Activated CD4-positive, alpha-beta T cell treated with anti-CD3 and anti-CD28 coated beads for 36 hours (primary cell): Measurements from ENCODE around the gene CYP2W1. TPM values are rescaled to one million over a fixed set of nuclear protein-coding genes. Genes with fewer than 3 reads are reported as not detected.
A peak's percentile ranks its signal among the peaks of the same experiment; 100 is the strongest.

Source experiments
- ATAC-seq: fragments of 200-7000 bp; cut with Tn5 transposase; one replicate; pipeline ENCODE4 v1.10.0; 2021; ENCODE audit warnings: mild to moderate bottlenecking, moderate library complexity
- CTCF ChIA-PET: fragments of 350-600 bp; sonication (Branson Sonifier 250); formaldehyde crosslinking; loops from one replicate; lab custom pipeline; 2021; ENCODE audit warnings: antibody characterized with exemption; lab: Charles Lee
- POLR2A ChIA-PET: fragments of 350-600 bp; sonication (Branson Sonifier 250); formaldehyde crosslinking; loops from one replicate; lab custom pipeline; 2021; ENCODE audit warnings: antibody characterized with exemption, inconsistent platforms; lab: Charles Lee
- DNase-seq: peaks from one replicate; pipeline ENCODE4 v3.0.0-alpha.2; 2020
- H3K27ac Mint-ChIP-seq: one replicate; pipeline ENCODE4 v1.8.0; 2021; ENCODE audit warnings: mixed read lengths
- H3K27me3 Mint-ChIP-seq: one replicate; pipeline ENCODE4 v1.8.0; 2021; ENCODE audit warnings: mixed read lengths
- H3K36me3 Mint-ChIP-seq: one replicate; pipeline ENCODE4 v1.8.0; 2021; ENCODE audit warnings: low read depth, mixed read lengths
- H3K4me1 Mint-ChIP-seq: one replicate; pipeline ENCODE4 v1.8.0; 2021; ENCODE audit warnings: mixed read lengths
- H3K4me3 Mint-ChIP-seq: one replicate; pipeline ENCODE4 v1.8.0; 2021; ENCODE audit warnings: mild to moderate bottlenecking, moderate library complexity, mixed read lengths
- H3K9me3 Mint-ChIP-seq: one replicate; pipeline ENCODE4 v1.8.0; 2021; ENCODE audit warnings: low read depth, mixed read lengths
- intact Hi-C, 2 experiments: fragments of 100-400 bp; cut with DNase I in 1 of 2; cut with micrococcal nuclease in 1 of 2; formaldehyde crosslinking; loops; one replicate each; pipeline versions ENCODE4 v1.14.2 to v1.15.1; 2022 to 2024; cut with DNase I, micrococcal nuclease
- total RNA-seq, 2 experiments: library from RNA; stranded (reverse); gene quantifications; one replicate each; pipeline ENCODE4 v1.2.3, GENCODE V29; 2021

Gene CYP2W1
- total RNA-seq, 2 experiments from 2014 or later, result not detected

DNA sequence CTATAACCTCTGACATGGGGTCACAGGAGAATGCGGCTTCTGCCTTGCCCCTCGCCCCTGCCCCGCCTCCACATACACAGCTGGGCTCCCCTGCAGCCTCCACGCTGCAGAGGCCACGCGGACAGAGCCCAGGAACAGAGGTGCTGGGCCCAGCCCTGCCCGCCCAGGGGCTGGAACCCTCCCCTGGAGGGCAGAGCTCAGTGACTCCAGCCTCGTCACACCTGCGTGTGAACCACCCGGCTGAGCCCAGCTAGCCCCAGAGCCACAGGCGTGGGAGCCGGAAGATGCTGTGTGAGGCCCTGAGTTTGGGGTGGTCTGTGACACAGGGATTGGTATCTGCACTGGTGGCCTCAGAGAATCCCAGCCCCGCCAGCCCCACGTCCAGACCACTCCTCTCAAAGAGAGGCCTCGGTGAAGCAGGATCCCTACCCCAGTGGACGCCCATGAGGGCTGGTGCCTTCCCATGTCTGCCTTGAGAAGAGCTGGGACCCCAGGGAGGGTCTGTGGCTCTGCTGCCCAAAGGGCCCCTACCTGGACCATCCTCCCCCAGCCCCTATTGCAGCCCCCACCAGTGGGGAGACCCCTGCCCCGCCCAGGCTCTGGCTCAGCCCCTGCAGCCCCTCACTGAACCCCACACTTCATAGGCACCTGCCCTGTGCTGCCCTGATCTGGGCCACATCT lies 20.4 kb upstream of the CYP2W1 start:
- Mint-ChIP-seq H3K36me3 (peaks cover under 1% of the 10 kb centered on the region), H3K9me3 (no peaks in the 10 kb centered on the region), H3K27me3 (peaks cover 2% of the 10 kb centered on the region), H3K4me1 (peaks cover 14% of the 10 kb centered on the region), H3K27ac (no peak overlapping the region), H3K4me3 (no peak overlapping the region)
- ATAC-seq (no peak), DNase-seq (no peak)
- ChIA-PET CTCF (no interaction called here), POLR2A (interaction anchor here (1.2 kb wide), 1 partner anchor 13 kb away, joined by 4 read pairs; the partner anchor contains the start of gene COX19)
- intact Hi-C loops, result no loop called here

DNA sequence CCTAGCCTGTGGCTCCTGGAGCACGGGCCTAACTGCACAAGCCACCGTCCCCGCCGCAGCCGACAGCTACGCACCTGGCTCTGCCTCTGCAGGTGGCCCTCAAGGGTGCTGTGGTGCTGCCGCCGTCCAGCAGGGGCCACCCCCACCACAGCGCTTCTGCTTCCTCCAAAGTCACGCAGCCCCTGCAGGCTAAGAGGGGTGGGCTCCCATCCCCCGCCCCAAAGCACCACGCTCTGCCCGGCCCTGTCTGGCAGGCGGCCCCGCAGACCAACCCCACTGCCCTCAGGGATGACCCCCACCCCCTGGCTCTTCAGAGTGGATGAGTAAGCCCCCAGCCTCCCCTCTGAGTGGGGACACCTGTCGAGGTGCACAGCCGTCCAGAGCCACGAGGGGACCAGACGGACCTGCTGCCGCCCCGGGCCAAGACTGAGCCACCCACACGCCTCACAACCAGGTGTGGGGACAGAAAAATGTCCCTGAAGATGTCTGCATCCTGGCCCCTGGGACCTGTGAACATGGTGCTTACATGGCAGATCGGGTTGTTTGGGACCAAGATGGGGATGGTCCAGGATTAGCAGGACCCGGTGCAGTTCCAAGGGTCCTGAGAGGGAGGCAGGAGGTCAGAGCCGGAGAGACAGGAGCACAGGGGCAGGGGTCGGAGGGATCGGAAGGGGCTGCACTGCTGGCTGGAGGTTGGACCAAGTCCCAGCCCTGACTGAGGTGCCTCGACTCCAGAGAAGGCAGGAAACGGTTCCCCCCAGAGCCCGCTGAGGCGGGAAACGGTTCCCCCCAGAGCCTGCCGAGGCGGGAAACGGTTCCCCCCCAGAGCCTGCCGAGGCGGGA lies 19.5 kb upstream of the CYP2W1 start:
- H3K4me3 Mint-ChIP-seq, result no peak overlapping the region
- CTCF ChIA-PET, result no interaction called here
- peaks cover 14% of the 10 kb centered on the region for H3K4me1 Mint-ChIP-seq
- no peak for DNase-seq
- H3K36me3 Mint-ChIP-seq, result peaks cover 9% of the 10 kb centered on the region
- POLR2A ChIA-PET, result interaction anchor here (0.6 to 1.2 kb wide), 2 partner anchors 12 to 102 kb away, joined by 4 to 5 read pairs; partner anchors contain the start of gene COX19
- H3K9me3 Mint-ChIP-seq, result no peaks in the 10 kb centered on the region
- H3K27me3 Mint-ChIP-seq, result peaks cover 2% of the 10 kb centered on the region
- intact Hi-C loops, result no loop called here
- no peak for ATAC-seq
- no peak overlapping the region for H3K27ac Mint-ChIP-seq

- POLR2A ChIA-PET, result interaction anchor here (0.6 kb wide), 2 partner anchors 34 to 101 kb away, joined by 3 to 5 read pairs; no protein-coding TSS in a partner anchor
- Mint-ChIP-seq H3K36me3 (peaks cover 17% of the 10 kb centered on the region), H3K4me3 (no peak overlapping the region), H3K27me3 (peaks cover 2% of the 10 kb centered on the region), H3K27ac (no peak overlapping the region), H3K9me3 (no peaks in the 10 kb centered on the region), H3K4me1 (peaks cover 14% of the 10 kb centered on the region)
- intact Hi-C loops, result no loop called here
- ATAC-seq, result no peak
- DNase-seq, result no peak
- CTCF ChIA-PET, result interaction anchor here (0.6 to 1.3 kb wide), 3 partner anchors 23 to 28 kb away, joined by 3 read pairs; no protein-coding TSS in a partner anchor
These were observed 18.4 kb upstream of the CYP2W1 start for GRCh38 chr7:964401-965231.

- CTCF ChIA-PET, result interaction anchor here (1.5 kb wide), 1 partner anchor 99 kb away, joined by 4 read pairs; no protein-coding TSS in a partner anchor
- no peak overlapping the region for H3K27ac Mint-ChIP-seq
These were observed 16.5 kb upstream of the CYP2W1 start for GRCh38 chr7:966291-967069.

DNA sequence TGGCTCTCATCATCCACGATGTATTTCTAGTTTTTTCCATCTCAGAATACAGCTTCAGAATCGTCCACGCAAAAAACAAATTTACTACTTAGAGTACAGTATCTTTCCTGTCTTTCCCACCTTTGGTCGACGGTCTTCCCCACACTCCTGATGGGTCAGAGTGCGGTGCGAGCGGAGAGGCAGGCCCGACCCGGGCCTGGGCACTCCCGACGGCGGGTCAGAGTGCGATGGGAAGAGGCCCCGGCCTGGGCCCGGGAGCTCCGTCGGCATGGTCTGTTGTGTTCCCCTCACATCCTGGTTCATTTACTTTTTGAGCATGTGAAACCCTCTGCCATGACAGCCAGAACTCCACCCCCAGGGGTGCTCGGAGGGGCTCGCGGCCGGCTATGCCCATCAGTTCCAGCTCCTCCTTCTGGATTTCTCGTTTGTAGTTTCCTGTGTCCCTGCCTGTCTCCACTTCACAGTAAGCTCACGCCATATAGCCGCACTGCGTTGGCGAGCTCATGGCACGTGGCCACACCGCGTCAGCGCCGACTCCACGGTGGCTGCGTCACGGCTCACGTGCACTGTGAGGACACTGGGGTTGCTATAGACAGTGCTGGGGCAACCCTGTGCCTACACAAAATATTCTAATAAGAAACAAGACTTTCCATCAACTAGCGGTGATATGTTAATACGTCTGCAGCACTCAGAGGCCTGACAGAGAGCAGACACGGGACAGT lies 15.5 kb upstream of the CYP2W1 start:
- no peak overlapping the region for H3K27ac Mint-ChIP-seq
- H3K36me3 Mint-ChIP-seq, result peaks cover 34% of the 10 kb centered on the region
- no peak overlapping the region for H3K4me3 Mint-ChIP-seq
- no peak for ATAC-seq
- CTCF ChIA-PET, result interaction anchor here (0.5 to 1.5 kb wide), 2 partner anchors 98 to 267 kb away, joined by 3 to 4 read pairs; no protein-coding TSS in a partner anchor
- DNase-seq, result no peak
- POLR2A ChIA-PET, result no interaction called here
- H3K9me3 Mint-ChIP-seq, result no peaks in the 10 kb centered on the region
- H3K4me1 Mint-ChIP-seq, result peaks cover 29% of the 10 kb centered on the region
- intact Hi-C loops, result no loop called here
- no peaks in the 10 kb centered on the region for H3K27me3 Mint-ChIP-seq

More at GRCh38 chr7:966291-967069, 16.5 kb upstream of the CYP2W1 start:
- Mint-ChIP-seq H3K4me3 (no peak overlapping the region), H3K36me3 (peaks cover 27% of the 10 kb centered on the region), H3K4me1 (peaks cover 21% of the 10 kb centered on the region), H3K27me3 (peaks cover 2% of the 10 kb centered on the region), H3K9me3 (no peaks in the 10 kb centered on the region)
- intact Hi-C loops, result no loop called here
- POLR2A ChIA-PET, result no interaction called here
- no peak for DNase-seq
- ATAC-seq, result no peak

GRCh38 chr7:968205-969105 lies 14.5 kb upstream of the CYP2W1 start:
- POLR2A ChIA-PET, result interaction anchor here (0.5 to 0.6 kb wide), 2 partner anchors 67 to 117 kb away, joined by 4 to 6 read pairs; no protein-coding TSS in a partner anchor
- Mint-ChIP-seq H3K4me3 (no peak overlapping the region), H3K27ac (no peak overlapping the region), H3K4me1 (peaks cover 37% of the 10 kb centered on the region), H3K36me3 (peaks cover 44% of the 10 kb centered on the region), H3K27me3 (no peaks in the 10 kb centered on the region), H3K9me3 (no peaks in the 10 kb centered on the region)
- CTCF ChIA-PET, result no interaction called here
- intact Hi-C loops, result no loop called here
- ATAC-seq (no peak), DNase-seq (no peak)

- peaks cover 40% of the 10 kb centered on the region for H3K4me1 Mint-ChIP-seq
- ChIA-PET CTCF (no interaction called here), POLR2A (no interaction called here)
- ATAC-seq (no peak), DNase-seq (no peak)
- H3K9me3 Mint-ChIP-seq, result no peaks in the 10 kb centered on the region
- H3K4me3 Mint-ChIP-seq, result no peak overlapping the region
- H3K36me3 Mint-ChIP-seq, result peaks cover 48% of the 10 kb centered on the region
- no peaks in the 10 kb centered on the region for H3K27me3 Mint-ChIP-seq
- no peak overlapping the region for H3K27ac Mint-ChIP-seq
- intact Hi-C loops, result no loop called here
These were observed 13.6 kb upstream of the CYP2W1 start for GRCh38 chr7:969403-969802.

GRCh38 chr7:970744-971143 lies 12.2 kb upstream of the CYP2W1 start:
- peaks cover 50% of the 10 kb centered on the region for H3K36me3 Mint-ChIP-seq
- H3K27me3 Mint-ChIP-seq, result no peaks in the 10 kb centered on the region
- intact Hi-C loops, result loop anchor here in 1 of 2 experiments (5.0 to 10.0 kb wide), 2 partner anchors 63 to 156 kb away; no protein-coding TSS in a partner anchor
- CTCF ChIA-PET, result interaction anchor here (1.0 kb wide), 1 partner anchor 22 kb away, joined by 3 read pairs; no protein-coding TSS in a partner anchor
- H3K4me3 Mint-ChIP-seq, result no peak overlapping the region
- no peaks in the 10 kb centered on the region for H3K9me3 Mint-ChIP-seq
- DNase-seq, result no peak
- peaks cover 33% of the 10 kb centered on the region for H3K4me1 Mint-ChIP-seq
- H3K27ac Mint-ChIP-seq, result peak overlapping the region; percentile 28
- POLR2A ChIA-PET, result no interaction called here
- no peak for ATAC-seq

- Mint-ChIP-seq H3K27ac (peak overlapping the region; percentile 17), H3K9me3 (no peaks in the 10 kb centered on the region), H3K4me3 (no peak overlapping the region), H3K36me3 (peaks cover 50% of the 10 kb centered on the region), H3K27me3 (no peaks in the 10 kb centered on the region), H3K4me1 (peaks cover 30% of the 10 kb centered on the region)
- no peak for ATAC-seq
- DNase-seq, result no peak
- ChIA-PET POLR2A (interaction anchor here (0.7 to 1.2 kb wide), 2 partner anchors 49 to 50 kb away, joined by 3 read pairs; no protein-coding TSS in a partner anchor), CTCF (interaction anchor here (1.3 to 1.8 kb wide), 4 partner anchors 14 to 64 kb away, joined by 5 to 7 read pairs (median 6); no protein-coding TSS in a partner anchor)
- intact Hi-C loops, result loop anchor here in 1 of 2 experiments (5.0 to 10.0 kb wide), 2 partner anchors 65 to 157 kb away; no protein-coding TSS in a partner anchor
These were observed 10.9 kb upstream of the CYP2W1 start for GRCh38 chr7:972110-972509.
